SK-N-SH treated with all-trans-retinoic acid at 6 μM for 48 hours (cell line): ENCODE measurements around the gene KRTAP4-5.

Source experiments
- ATAC-seq: fragments of 200-7000 bp; cut with Tn5 transposase; 3 replicates; pipeline ENCODE4 v1.9.1; 2020; ENCODE audit warnings: mild to moderate bottlenecking, moderate library complexity
- ARNTL ChIP-seq: fragments of 450-650 bp; formaldehyde crosslinking; IDR thresholded peaks from 2 replicates; pipeline ENCODE4 v1.5.0; 2020; ENCODE audit warnings: low read depth, mild to moderate bottlenecking, moderate library complexity, borderline replicate concordance
- BACH2 ChIP-seq: fragments of 250-450 bp; sonication (Bioruptor Pico); IDR thresholded peaks from 2 replicates; pipeline ENCODE4 v1.9.0; 2021; ENCODE audit warnings: mild to moderate bottlenecking, borderline replicate concordance
- GLIS3 ChIP-seq: fragments of 250-450 bp; sonication (Bioruptor Pico); IDR thresholded peaks from 2 replicates; pipeline ENCODE4 v1.5.0; 2020; ENCODE audit warnings: mild to moderate bottlenecking, moderate library complexity
- ISL1 ChIP-seq: fragments of 250-450 bp; sonication (Bioruptor Pico); IDR thresholded peaks from 2 replicates; pipeline ENCODE4 v2.1.2; 2022; ENCODE audit warnings: mild to moderate bottlenecking, moderate library complexity
- OSR1 ChIP-seq: fragments of 250-450 bp; sonication (Bioruptor Pico); IDR thresholded peaks from 2 replicates; pipeline ENCODE4 v1.8.0; 2022; ENCODE audit warnings: moderate library complexity, mild to moderate bottlenecking, inconsistent platforms
- PATZ1 ChIP-seq: fragments of 250-450 bp; sonication (Bioruptor Pico); IDR thresholded peaks from 2 replicates; pipeline ENCODE4 v1.8.0; 2020; ENCODE audit warnings: mild to moderate bottlenecking, moderate library complexity, borderline replicate concordance
- POU6F1 ChIP-seq: fragments of 250-450 bp; sonication (Bioruptor Pico); IDR thresholded peaks from 2 replicates; pipeline ENCODE4 v1.8.0; 2021; ENCODE audit warnings: low read depth, mild to moderate bottlenecking, moderate library complexity, borderline replicate concordance
- PPARA ChIP-seq: fragments of 250-450 bp; sonication (Bioruptor Pico); IDR thresholded peaks from 2 replicates; pipeline ENCODE4 v1.5.0; 2020; ENCODE audit warnings: mild to moderate bottlenecking, borderline replicate concordance
- RARB ChIP-seq: fragments of 250-450 bp; sonication (Bioruptor Pico); IDR thresholded peaks from 2 replicates; pipeline ENCODE4 v1.8.0; 2021; ENCODE audit warnings: mild to moderate bottlenecking, moderate library complexity
- TCF4 ChIP-seq: fragments of 250-450 bp; sonication (Bioruptor Pico); IDR thresholded peaks from 2 replicates; pipeline ENCODE4 v1.8.0; 2021; ENCODE audit warnings: mild to moderate bottlenecking, moderate library complexity, borderline replicate concordance
- TOX ChIP-seq: fragments of 250-450 bp; sonication (Bioruptor Pico); IDR thresholded peaks from 2 replicates; pipeline ENCODE4 v1.8.0; 2021; ENCODE audit warnings: mild to moderate bottlenecking, moderate library complexity, borderline replicate concordance
- TSHZ2 ChIP-seq: fragments of 250-450 bp; sonication (Bioruptor Pico); IDR thresholded peaks from 2 replicates; pipeline ENCODE4 v1.5.0; 2020; ENCODE audit warnings: mild to moderate bottlenecking, moderate library complexity
- ZC3H10 ChIP-seq: fragments of 250-450 bp; sonication (Bioruptor Pico); IDR thresholded peaks from 2 replicates; pipeline ENCODE4 v1.5.1; 2021; ENCODE audit warnings: mild to moderate bottlenecking, moderate library complexity
- ZFP3 ChIP-seq: fragments of 250-450 bp; sonication (Bioruptor Pico); IDR thresholded peaks from 2 replicates; pipeline ENCODE4 v1.5.0; 2020; ENCODE audit warnings: mild to moderate bottlenecking, moderate library complexity
- ZFP30 ChIP-seq: fragments of 450-650 bp; formaldehyde crosslinking; IDR thresholded peaks from 2 replicates; pipeline ENCODE4 v1.5.0; 2022; ENCODE audit warnings: mild to moderate bottlenecking, moderate library complexity
- ZNF565 ChIP-seq: fragments of 450-650 bp; formaldehyde crosslinking; conservative IDR thresholded peaks from 2 replicates; pipeline ENCODE4 v1.5.0; 2020; ENCODE audit warnings: low read depth, mild to moderate bottlenecking, moderate library complexity
- ZNF70 ChIP-seq: fragments of 450-650 bp; formaldehyde crosslinking; IDR thresholded peaks from 2 replicates; pipeline ENCODE4 v1.5.0; 2020; ENCODE audit warnings: mild to moderate bottlenecking, moderate library complexity
- ZNF8 ChIP-seq: fragments of 450-650 bp; formaldehyde crosslinking; IDR thresholded peaks from 2 replicates; pipeline ENCODE4 v1.5.0; 2020; ENCODE audit warnings: mild to moderate bottlenecking, moderate library complexity
- TF ChIP-seq, protein P1 (sequence below): fragments of 250-450 bp; sonication (Bioruptor Pico); IDR thresholded peaks from 2 replicates; pipeline ENCODE4 v1.5.1; 2020; ENCODE audit warnings: low read depth, mild to moderate bottlenecking, moderate library complexity
- TF ChIP-seq, protein P2 (sequence below): fragments of 250-450 bp; sonication (Bioruptor Pico); IDR thresholded peaks from 2 replicates; pipeline ENCODE4 v1.5.1; 2021; ENCODE audit warnings: mild to moderate bottlenecking, moderate library complexity

KRTAP4-5 gene

DNA sequence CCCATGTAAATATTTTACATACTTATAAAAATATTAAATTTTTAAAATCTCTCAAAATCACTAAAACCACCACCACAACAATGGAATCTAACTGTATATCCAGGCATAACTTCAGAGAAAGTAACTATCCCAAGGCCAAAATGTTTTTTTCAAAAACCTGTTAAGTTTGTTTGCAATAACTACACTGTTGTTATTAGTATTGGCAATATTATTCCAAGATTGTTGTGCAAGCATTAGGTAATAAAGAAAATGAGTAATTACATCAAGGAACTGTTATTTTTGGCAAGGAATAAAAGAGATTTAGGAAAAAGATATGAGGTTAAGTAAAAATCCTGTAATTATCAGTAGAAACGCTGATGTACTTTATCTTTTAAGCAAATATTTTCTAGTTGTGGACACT is 22.3 kb downstream of the KRTAP4-5 start:
- ATAC-seq = no peak
- TF ChIP-seq TSHZ2 (CRISPR knock-in tag) = no peak
- TF ChIP-seq OSR1 (CRISPR knock-in tag) = no peak
- no peak for TF ChIP-seq ZNF565 (CRISPR knock-in tag)
- no peak for TF ChIP-seq TOX (CRISPR knock-in tag)
- no peak for TF ChIP-seq ZFP3 (CRISPR knock-in tag)
- TF ChIP-seq TCF4 = no peak

GRCh38 chr17:41126412-41126811 is 23.2 kb downstream of the KRTAP4-5 start:
- TF ChIP-seq ARNTL = no peak
- no peak for TF ChIP-seq POU6F1
- no peak for TF ChIP-seq RARB
- TF ChIP-seq, protein P1, sequence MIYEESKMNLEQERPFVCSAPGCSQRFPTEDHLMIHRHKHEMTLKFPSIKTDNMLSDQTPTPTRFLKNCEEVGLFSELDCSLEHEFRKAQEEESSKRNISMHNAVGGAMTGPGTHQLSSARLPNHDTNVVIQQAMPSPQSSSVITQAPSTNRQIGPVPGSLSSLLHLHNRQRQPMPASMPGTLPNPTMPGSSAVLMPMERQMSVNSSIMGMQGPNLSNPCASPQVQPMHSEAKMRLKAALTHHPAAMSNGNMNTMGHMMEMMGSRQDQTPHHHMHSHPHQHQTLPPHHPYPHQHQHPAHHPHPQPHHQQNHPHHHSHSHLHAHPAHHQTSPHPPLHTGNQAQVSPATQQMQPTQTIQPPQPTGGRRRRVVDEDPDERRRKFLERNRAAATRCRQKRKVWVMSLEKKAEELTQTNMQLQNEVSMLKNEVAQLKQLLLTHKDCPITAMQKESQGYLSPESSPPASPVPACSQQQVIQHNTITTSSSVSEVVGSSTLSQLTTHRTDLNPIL (CRISPR knock-in tag) = no peak
- no peak for TF ChIP-seq ZNF70 (CRISPR knock-in tag)
- TF ChIP-seq BACH2 = no peak
- TF ChIP-seq PATZ1 = no peak
- no peak for TF ChIP-seq TOX (CRISPR knock-in tag)
- TF ChIP-seq PPARA (CRISPR knock-in tag) = no peak
- no peak for TF ChIP-seq ISL1 (CRISPR knock-in tag)
- no peak for TF ChIP-seq TSHZ2 (CRISPR knock-in tag)
- TF ChIP-seq ZNF8 (CRISPR knock-in tag) = no peak
- TF ChIP-seq ZNF565 (CRISPR knock-in tag) = no peak
- no peak for TF ChIP-seq TCF4
- no peak for TF ChIP-seq ZC3H10 (CRISPR knock-in tag)
- TF ChIP-seq GLIS3 (CRISPR knock-in tag) = no peak
- TF ChIP-seq, protein P2, sequence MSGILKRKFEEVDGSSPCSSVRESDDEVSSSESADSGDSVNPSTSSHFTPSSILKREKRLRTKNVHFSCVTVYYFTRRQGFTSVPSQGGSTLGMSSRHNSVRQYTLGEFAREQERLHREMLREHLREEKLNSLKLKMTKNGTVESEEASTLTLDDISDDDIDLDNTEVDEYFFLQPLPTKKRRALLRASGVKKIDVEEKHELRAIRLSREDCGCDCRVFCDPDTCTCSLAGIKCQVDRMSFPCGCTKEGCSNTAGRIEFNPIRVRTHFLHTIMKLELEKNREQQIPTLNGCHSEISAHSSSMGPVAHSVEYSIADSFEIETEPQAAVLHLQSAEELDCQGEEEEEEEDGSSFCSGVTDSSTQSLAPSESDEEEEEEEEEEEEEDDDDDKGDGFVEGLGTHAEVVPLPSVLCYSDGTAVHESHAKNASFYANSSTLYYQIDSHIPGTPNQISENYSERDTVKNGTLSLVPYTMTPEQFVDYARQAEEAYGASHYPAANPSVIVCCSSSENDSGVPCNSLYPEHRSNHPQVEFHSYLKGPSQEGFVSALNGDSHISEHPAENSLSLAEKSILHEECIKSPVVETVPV (CRISPR knock-in tag) = no peak
- TF ChIP-seq ZFP30 (CRISPR knock-in tag) = no peak
- TF ChIP-seq, all 23 proteins: peak for 0
- no peak for ATAC-seq
